IPS-18c (cell line): ENCODE measurements around the gene SWT1.

Experiments
- H3K4me3 ChIP-seq: 2 replicates; pipeline ENCODE4 v1.7.0; 2013; ENCODE audit warnings: low read depth, mild to moderate bottlenecking, low read length, moderate library complexity; ENCODE audit not compliant: insufficient read depth
- H3K9me3 ChIP-seq: one replicate; pipeline ENCODE4 v1.6.1; 2013; ENCODE audit warnings: mild to moderate bottlenecking, low read length, moderate library complexity; ENCODE audit not compliant: control insufficient read depth, insufficient read depth

SWT1 gene

DNA sequence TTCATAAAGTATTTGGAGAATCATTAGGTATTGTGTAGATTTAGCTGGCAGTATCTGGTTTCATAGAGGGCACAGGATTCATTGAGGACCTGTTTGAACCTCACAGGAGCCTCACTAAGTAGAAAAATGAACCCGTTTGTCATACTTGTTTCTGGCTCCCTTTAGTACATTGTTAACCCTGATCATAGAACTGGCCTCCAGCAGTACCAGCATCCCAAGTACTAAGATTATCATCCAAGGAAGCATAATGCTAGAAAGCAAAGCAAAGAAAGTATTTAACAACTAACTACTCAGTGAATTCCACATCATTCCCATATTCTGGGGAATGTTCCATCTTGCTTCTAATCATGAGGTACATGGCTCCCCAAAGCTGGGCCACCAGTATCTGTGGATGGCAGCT lies 105.2 kb downstream of the SWT1 start:
- Histone ChIP-seq H3K4me3 (no peak overlapping the region), H3K9me3 (no peaks in the 10 kb centered on the region)

DNA sequence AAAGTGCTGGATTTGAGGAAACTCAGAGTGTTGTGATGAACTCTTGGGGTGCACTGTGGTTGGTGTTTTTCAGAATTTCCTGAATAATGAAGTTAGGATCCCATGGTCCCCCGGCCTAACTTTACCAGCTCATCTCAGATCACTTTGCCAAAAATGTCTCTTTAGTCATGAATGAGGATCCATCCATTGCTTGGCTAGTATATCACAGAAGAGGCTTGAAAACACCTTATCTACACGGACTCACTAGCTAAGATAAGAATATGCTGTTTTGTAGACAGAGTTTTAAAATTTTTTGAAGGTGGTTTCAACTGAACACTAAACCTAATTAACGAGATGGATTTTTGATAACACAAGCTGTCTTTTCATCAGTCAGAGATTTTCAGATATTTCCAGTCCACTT lies 106.3 kb downstream of the SWT1 start:
- H3K4me3 ChIP-seq, result no peak overlapping the region
- no peaks in the 10 kb centered on the region for H3K9me3 ChIP-seq

DNA sequence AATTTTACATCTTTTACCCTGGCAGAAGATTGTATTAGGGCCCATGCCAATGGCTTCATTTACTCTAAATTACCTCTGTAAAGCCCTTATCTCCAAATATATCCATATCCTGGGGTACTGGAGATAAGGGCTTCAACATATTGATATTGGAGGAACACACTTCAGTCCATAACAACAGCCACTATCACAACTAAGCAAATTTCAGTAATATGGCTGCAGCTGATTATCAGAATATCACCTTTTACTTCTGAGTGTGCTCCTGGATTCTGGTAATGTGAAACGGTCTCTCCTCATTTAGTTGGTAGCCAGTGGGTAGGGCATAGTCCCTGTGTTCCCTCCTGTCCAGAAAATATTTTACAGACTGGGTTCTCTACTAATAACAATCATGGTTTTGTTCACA lies 106.8 kb downstream of the SWT1 start:
- H3K9me3 ChIP-seq, result no peaks in the 10 kb centered on the region
- no peak overlapping the region for H3K4me3 ChIP-seq

DNA sequence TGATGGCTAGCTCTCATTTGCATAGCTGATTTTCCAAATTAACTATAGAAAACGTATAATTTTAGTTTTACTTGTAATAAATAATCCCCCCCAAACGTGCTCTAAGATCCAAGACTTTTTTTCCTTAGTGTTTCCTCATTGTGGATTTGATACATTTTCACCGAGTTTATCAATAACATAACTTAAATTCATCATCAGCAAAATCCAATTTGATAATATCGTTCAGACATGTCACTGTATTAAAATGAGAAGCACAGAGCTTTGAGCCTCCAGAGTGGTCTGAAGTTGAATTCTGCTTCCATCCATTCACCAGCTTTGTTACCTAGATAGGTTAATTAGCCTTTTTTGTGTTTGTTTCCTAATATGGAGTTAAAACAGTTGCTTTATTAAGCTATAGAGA lies 108.3 kb downstream of the SWT1 start:
- Histone ChIP-seq H3K4me3 (no peak overlapping the region), H3K9me3 (no peaks in the 10 kb centered on the region)

DNA sequence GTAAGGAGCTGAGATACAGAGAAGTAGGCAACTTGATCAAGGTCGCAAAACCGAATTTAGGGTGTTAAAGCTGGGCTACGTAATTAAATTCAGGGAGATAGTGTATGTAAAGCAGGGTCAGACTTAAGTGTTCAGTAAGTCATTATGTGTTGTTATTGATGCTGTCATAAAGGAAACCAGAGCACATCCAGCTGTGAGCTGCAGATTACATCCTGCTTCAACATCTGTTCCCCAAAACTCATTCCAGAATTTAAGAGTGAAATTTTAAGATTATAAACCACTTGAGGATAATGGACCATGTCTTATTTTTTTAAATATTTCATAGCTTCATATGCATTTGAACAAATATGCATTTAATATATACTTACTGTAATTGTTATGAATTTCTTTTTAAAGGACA lies 110.3 kb downstream of the SWT1 start:
- Histone ChIP-seq H3K9me3 (no peaks in the 10 kb centered on the region), H3K4me3 (no peak overlapping the region)

DNA sequence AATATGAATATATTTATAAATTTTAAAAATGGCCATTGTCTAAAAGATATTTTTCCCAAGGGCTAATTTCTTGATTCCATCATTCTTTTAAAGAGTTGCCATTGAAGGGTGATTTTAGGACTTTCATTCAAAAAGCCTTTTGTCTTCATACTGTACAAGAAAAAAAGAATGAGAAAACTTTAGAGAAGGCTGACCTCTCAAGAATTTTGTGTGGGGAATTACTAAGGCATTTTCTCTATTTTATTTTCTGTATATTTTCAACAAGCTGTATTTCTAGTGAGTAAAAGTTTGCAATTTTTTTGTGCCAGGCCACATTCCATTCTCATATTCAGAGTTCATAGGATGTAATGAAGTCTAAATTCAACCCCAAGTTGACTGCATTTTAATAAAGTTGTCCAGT lies 110.7 kb downstream of the SWT1 start:
- no peaks in the 10 kb centered on the region for H3K9me3 ChIP-seq
- H3K4me3 ChIP-seq, result no peak overlapping the region

DNA sequence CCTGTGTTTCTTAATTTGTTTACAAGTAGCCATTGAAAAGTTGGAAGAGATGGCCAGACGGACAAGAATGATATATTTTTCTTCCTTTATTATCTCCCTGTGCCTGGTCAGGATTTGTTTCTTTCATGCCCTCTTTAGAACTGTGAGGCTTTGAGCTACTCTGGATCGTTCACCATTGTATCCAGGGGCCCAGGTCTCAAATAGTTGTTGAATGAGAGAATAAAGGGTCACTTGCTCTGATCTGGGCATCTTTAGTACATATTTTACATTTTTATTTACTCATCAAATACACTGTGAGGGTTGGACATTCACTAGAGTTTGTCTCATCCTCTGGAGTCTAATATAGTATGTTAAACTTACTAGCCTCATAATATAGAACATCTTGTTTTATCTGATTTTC lies 111.4 kb downstream of the SWT1 start:
- Histone ChIP-seq H3K9me3 (no peaks in the 10 kb centered on the region), H3K4me3 (no peak overlapping the region)

DNA sequence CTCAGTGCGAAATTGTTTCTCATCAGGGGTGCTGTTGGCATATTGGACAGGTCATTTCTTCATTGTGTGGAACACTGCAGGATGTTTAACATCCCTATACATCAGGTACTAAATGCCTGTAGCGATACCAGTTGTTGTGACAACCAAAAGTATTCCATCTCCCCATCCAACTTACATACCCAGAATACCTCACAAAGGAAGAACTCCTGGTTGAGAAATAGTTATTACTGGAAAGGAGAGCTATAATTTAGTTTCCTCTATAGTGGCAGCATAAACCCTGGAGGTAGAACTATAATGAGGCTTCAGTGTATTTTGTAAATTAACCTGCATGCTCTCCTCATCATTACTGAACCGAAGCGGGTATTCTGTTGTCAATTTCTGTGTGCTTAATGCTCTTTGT lies 115.0 kb downstream of the SWT1 start:
- no peak overlapping the region for H3K4me3 ChIP-seq
- H3K9me3 ChIP-seq, result no peaks in the 10 kb centered on the region

DNA sequence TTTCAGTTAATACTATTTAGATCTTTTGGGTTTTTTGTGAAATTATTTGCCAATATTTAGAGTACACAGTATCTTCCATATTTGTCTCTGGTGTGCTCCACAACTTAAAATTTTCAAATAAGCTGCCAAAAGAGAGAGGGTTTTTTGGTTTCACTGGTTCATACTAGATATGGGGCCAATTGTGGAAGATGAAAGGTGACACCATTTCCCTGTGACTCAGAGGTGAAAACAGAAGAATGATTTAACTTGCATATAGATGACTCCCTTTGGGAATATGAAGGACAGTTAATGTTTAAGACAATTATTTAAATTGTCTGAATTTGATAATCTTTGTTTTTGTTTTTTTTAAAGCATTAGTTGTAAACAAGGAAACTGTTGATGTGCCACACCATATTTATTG lies 122.6 kb downstream of the SWT1 start:
- no peaks in the 10 kb centered on the region for H3K9me3 ChIP-seq
- H3K4me3 ChIP-seq, result no peak overlapping the region

DNA sequence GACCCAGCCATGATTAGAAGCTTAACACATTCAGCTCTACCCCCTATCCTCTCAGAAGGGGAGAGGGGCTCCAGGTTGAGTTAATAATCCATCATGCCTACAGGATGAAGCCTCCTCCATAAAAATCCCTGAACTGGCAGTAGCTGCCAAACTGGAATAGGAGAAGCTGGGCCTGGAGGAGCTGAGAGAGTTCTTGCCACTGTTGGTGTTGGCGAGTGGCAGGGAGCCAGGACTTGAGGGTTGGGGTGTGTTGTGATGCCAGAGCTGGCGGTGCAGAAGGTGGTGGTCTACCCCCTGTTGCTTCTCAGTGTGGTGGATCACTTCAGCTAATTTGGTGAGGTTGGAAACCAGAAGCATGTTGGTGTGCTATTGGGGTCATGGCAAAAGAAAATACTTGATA lies 123.6 kb downstream of the SWT1 start:
- no peak overlapping the region for H3K4me3 ChIP-seq
- H3K9me3 ChIP-seq, result no peaks in the 10 kb centered on the region

DNA sequence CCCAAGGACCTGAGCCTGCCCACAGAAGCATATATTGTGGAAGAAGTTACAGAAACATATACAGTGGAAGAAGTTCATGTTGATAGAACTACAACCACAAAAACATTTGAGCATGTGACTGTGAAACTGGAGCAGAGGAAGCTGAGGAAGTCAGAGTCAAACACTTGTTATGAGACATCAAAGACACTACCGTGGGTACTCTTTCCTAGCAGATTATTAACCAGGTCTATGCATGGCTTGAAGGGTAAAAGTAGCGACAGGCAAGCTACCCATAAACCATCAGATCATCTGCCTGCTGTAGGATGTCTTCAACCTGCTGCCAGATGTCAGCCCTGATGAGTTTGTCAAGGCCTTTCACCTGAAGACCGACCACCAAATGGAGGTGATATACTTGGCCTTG lies 124.3 kb downstream of the SWT1 start:
- Histone ChIP-seq H3K9me3 (no peaks in the 10 kb centered on the region), H3K4me3 (no peak overlapping the region)

DNA sequence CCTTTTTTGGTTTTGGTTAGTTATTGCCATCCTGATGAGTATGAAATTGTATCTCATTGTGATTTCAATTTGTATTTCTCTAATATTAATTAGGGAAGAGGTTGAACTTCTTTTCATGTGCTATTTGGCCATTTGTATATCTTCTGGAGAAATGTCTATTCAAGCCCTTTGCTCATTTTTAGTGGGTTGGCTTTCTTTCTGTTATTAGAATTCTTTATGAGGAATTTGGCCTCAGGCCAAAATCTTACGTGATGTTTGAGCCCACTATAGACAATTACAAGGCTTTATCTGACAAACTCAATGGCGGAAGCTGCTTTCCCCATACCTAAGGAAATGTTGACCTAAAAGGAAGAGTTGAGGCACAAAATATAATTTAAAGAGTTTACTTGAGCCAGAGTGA lies 127.1 kb downstream of the SWT1 start:
- Histone ChIP-seq H3K9me3 (no peaks in the 10 kb centered on the region), H3K4me3 (no peak overlapping the region)

DNA sequence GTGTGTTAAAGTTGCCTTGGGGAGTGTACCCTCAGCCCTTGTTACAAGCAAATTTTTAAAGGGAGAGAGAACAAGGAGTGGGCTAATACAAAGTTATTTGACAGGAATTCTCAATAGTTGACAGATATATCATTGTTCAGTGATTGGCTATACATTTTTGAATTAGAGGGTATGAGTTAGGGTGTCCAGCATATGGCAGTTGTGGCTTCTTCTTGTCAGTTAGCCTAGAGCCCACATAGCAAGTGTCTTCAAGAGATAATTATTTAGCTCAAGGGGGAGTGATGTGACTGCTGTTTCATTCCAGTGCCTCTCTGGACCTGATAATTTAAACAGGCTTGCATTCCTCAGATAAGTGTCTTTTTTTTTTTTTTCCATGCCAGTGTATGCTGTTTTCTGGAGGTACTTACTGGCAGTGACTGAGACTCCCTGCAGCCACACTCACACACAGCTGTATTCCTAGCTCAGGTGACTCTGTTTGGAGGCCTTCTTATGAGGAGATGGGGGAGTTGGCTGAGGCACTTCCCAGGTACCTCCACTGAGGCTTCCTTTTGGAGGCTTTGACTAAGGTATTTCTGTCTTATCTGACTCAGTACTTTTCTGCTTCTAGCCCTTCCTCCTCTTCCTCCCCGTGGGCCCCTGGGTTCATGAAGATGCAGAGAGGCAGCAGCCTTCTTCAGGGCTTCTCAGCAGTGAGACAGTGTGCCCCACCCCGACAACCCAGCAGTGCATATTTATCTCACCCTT lies 127.7 kb downstream of the SWT1 start:
- Histone ChIP-seq H3K9me3 (no peaks in the 10 kb centered on the region), H3K4me3 (no peak overlapping the region)

DNA sequence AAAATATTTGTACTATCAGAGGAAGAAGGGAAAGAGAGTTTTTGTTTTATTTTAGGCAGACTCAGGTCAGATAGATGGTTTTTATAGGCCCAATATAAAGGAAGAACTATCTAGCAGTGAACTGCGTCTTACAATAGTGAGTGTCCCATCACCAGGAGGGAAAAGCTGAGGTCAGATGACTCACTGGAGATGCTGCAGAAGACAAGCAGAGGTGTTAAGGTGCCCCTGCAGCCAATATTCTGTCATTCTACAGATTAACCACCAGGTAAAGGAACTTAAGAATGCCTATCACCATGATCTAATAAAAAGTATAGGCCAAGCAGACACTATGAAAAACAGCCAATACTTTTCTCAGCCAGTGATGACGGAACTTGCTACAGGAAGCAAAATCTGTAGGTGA lies 130.5 kb downstream of the SWT1 start:
- H3K9me3 ChIP-seq, result no peaks in the 10 kb centered on the region
- H3K4me3 ChIP-seq, result no peak overlapping the region

DNA sequence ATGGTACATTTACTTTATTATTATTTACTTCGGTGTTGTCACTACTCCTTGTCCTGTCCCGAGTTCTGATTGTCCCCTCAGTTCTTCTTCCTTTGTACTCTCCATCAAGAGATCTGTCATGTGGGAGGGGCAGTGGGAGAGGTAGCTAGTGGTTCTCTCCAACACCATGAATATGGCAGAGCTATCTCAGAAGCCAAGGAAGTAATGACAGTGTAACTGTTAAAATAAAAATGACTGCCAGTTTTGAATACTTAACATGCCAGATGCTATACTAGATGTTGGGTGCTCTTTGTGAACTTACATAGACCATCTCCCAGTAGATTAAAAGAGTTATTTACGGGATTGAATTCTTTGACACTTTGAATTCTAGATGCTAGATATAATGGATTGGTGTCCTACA lies 131.5 kb downstream of the SWT1 start:
- no peaks in the 10 kb centered on the region for H3K9me3 ChIP-seq

DNA sequence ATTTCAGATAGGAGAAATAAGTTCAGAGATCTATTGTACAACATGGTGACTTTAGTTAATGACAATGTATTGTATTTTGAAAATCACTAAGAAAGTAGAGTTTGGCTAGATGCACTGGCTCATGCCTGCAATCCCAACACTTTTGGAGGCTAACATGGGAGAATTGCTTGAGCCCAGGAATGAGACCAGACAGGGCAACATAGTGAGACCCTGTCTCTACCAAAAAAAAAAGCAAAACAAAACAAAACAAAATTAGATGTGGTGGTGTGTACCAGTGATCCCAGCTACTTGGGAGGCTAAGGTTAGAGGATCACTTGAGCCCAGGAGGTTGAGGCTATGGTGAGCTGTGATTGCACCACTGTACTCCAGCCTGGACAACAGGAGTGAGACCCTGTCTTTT lies 132.9 kb downstream of the SWT1 start:
- Histone ChIP-seq H3K4me3 (no peak overlapping the region), H3K9me3 (no peaks in the 10 kb centered on the region)

More for the DNA sequence above, 131.5 kb downstream of the SWT1 start:
- H3K4me3 ChIP-seq, result no peak overlapping the region

DNA sequence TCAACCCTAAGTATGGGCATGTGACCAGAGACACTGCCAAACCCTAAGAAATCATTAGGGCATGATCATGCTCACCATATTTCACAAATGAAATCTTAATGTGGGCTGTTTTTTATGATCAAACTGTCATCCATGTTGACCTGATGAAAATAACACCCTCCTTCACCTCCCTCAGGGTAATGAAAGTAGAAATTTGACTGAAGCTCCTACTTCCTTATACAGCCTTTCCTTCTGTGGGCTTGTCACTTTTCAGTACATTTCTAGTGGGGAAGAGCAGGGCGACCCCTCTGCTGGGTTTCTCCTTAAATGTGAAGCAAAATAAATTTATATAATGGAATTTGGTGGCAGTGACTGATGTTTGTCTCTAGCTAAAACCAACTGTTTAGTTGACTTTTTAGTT lies 134.2 kb downstream of the SWT1 start:
- H3K9me3 ChIP-seq, result no peaks in the 10 kb centered on the region
- H3K4me3 ChIP-seq, result no peak overlapping the region

DNA sequence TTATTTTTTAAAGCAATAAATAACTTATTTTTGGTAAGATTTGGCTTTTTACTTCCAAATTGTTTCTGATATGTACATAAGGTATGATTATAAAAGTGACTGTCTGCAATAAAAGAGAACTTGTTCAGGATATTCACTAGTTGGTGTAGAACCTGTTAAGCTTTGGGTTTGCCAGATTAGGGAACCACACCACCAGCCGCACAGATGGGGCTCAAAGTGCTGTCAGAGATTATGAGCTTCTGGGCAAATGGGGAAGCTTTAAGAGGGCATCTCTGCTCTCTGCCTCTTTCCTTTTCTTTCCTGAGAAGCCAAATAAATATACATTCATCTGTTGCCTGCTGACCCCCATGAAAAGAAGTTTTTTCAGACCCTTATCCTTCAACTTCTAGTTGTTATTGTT lies 134.7 kb downstream of the SWT1 start:
- H3K4me3 ChIP-seq, result no peak overlapping the region
- no peaks in the 10 kb centered on the region for H3K9me3 ChIP-seq

DNA sequence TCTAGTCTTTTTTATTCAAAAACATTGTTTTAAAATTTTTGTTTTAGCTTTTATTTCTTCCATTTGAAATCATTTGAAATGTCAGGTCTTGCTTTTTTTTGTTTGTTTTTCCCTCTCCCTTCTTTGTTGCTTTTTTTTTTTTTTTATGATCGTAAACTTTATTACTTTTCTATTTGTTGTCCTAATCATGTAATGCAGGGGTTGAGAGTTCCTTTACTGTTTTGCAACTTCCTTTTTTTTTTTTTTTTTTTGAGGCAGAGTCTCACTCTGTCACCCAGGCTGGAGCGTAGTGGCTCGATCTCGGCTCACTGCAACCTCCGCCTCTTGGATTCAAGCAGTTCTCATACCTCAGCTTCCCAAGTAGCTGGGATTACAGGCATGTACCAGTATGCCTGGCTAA lies 135.3 kb downstream of the SWT1 start:
- H3K9me3 ChIP-seq, result no peaks in the 10 kb centered on the region

More for the DNA sequence above, 135.3 kb downstream of the SWT1 start:
- H3K4me3 ChIP-seq, result no peak overlapping the region
